Keratinocyte (primary cell): ENCODE results near the gene FBXO47.

Experiments used
- EZH2 ChIP-seq: IDR thresholded peaks from one replicate; pipeline ENCODE4 v1.6.1; 2012; ENCODE audit warnings: inconsistent platforms, mild to moderate bottlenecking, low read length, moderate library complexity
- TF ChIP-seq, protein P1 (sequence below), 3 experiments: IDR thresholded peaks in 1 of 3; conservative IDR thresholded peaks in 1 of 3; optimal IDR thresholded peaks in 1 of 3; 2 replicates in 2 of 3; 3 replicates in 1 of 3; pipeline versions ENCODE3 to v1.5.1; 2011; ENCODE audit warnings: low read length in 3 of 3, mild to moderate bottlenecking in 3 of 3, moderate library complexity in 2 of 3, control low read depth in 1 of 3, inconsistent platforms in 1 of 3; ENCODE audit not compliant: insufficient read depth in 2 of 3; ENCODE audit errors: extremely low read depth in 1 of 3

DNA sequence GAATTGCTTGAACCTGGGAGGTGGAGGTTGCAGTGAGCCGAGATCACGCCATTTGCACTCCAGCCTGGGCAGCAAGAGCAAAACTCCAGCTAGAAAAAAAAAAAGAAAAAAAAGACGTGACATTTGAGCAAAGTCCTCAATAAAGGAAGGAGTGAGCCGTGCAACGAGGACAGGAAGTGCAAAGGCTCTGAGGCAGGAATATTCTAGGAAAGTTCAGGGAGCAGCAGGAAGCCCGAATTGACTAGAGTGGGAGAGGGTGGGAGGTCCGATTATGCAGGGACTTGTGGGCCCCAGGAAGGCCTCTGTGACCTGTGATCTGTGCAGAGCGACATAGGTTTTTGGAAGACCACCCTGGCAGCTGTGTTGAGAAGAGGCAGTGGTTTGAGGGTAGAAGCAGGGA lies 50.4 kb downstream of the FBXO47 start:
- TF ChIP-seq, protein P1, sequence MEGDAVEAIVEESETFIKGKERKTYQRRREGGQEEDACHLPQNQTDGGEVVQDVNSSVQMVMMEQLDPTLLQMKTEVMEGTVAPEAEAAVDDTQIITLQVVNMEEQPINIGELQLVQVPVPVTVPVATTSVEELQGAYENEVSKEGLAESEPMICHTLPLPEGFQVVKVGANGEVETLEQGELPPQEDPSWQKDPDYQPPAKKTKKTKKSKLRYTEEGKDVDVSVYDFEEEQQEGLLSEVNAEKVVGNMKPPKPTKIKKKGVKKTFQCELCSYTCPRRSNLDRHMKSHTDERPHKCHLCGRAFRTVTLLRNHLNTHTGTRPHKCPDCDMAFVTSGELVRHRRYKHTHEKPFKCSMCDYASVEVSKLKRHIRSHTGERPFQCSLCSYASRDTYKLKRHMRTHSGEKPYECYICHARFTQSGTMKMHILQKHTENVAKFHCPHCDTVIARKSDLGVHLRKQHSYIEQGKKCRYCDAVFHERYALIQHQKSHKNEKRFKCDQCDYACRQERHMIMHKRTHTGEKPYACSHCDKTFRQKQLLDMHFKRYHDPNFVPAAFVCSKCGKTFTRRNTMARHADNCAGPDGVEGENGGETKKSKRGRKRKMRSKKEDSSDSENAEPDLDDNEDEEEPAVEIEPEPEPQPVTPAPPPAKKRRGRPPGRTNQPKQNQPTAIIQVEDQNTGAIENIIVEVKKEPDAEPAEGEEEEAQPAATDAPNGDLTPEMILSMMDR (optimal IDR thresholded peaks at IDR 0.05 in 1 of 3, IDR thresholded peaks at IDR 0.05 in 1 of 3, conservative IDR thresholded peaks at IDR 0.05 in 1 of 3; ENCODE audit: extremely low read depth in 1 of 3, insufficient read depth in 2 of 3, low read length in 3 of 3), result no peak
- no peak for TF ChIP-seq EZH2
